ENCODE measurements around the gene ANO2.

Gene ANO2

GRCh38 chr12:5945071-5946008 lies at the start of gene ANO2:
Gene ANO2, minus strand, starts transcription at chr12:5945259. Its CDS starts 42 bp downstream, at chr12:5945217.
- DNase-seq, result no peak

DNA sequence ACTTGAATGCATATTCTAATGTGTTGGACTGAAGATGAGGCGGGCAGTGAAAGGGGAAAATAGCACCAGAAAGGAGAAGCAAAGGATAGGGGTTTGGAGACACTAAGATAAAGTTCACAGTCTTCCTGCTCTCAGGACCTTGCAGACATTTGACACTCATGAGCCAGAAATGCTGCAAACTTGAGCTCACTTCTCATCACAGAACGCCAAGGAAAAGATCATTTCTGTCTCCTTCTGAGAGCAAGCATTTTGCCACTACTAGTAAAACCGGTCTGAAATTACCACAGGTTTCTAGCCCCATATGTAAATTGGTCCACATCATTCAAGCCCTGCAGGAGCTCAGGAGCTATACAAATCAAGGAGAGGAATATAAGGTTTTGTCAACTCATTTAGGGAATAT lies 44.6 kb upstream of the ANO2 start:
- DNase-seq, result no peak

- peak; percentile 27 to 67 (median 52) for DNase-seq
Measured at GRCh38 chr12:5988659-5989116, 43.6 kb upstream of the ANO2 start.

DNA sequence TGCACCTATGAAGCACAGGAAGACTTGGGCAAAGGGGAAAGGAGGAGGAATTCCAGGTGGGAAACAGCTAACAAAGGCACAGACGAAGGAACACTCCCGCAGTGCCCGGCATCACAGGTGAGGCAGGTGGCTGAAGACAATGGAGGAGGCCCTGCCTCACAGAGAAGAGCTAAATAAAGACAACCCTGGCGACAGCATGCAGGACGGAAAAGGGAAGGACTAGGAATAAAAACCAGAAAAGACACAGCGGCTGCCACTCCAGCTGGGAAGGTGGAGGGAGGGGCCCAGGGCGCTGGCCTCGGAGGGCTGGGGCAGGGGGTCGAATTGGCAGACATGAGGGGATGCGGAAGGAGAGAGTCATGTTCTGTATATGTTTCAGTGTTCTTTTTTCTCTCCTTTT lies 43.0 kb upstream of the ANO2 start:
- no peak for DNase-seq

- no peak for DNase-seq
Measured at GRCh38 chr12:5987573-5987972, 42.5 kb upstream of the ANO2 start.

DNA sequence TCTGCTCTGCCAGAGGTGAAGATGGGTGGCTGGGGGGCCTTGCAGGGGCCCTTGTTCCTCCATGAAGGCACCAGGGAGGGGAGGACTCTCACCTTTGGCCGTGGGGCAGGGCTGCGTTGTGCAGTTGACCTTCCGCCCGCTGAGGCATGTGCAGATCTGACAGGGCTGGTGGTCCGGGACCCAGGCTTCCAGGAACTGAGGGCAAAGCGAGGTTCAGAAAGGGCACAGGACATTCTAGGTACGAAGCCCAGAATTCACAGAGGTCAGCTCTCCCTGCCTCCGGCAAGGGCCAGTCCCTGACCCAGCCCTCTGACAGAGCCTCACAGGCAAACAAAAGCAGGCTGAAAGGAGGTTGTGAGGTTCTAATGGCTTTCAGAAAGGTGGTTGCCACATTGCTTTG lies 40.4 kb upstream of the ANO2 start:
- DNase-seq, result no peak

DNA sequence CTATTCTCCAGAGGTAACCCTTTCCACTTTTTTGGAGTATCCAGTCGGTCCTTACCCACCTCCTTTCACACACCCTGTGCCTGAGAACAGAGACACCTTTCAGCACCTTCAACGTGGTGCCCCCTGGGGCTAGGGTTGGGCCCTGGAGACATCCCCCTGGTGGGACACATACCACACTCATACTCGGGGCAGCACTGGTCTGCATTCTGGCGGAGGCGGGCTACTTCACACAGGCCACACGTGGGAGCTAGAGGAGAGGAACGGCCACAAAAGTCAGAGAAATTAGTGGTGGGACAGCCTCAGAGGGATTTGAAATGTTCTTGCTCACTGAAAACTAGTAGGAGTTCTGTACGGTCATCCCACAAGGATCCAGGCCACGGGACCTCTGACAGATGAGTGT lies 39.8 kb upstream of the ANO2 start:
- no peak for DNase-seq

DNA sequence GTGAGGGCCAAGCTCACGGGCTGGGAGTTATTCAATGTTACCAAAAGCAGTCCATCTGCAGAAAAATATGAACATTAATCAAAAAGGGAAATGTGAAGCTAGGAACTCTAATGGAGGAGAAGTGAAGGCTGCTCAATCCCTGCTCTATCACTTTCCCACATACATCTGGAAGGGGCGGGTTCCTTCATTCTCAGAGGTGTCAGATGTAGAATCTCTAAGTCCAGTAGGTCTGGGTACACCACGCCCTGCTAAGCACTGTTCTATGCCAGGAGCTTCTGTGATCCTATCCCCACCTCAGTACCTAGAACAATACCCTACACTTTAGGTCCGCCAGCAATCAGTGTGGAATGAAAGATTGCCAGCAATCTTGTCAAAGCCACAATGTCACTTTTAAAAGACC lies 37.0 kb upstream of the ANO2 start:
- DNase-seq, result no peak

- no peak for DNase-seq
Measured at GRCh38 chr12:5977556-5977955, 32.5 kb upstream of the ANO2 start.

- no peak for DNase-seq
Measured at GRCh38 chr12:5976711-5977110, 31.7 kb upstream of the ANO2 start.

- DNase-seq, result no peak
Measured at GRCh38 chr12:5976196-5976595, 31.1 kb upstream of the ANO2 start.

- DNase-seq, result no peak
Measured at GRCh38 chr12:5973461-5974115, 28.5 kb upstream of the ANO2 start.

DNA sequence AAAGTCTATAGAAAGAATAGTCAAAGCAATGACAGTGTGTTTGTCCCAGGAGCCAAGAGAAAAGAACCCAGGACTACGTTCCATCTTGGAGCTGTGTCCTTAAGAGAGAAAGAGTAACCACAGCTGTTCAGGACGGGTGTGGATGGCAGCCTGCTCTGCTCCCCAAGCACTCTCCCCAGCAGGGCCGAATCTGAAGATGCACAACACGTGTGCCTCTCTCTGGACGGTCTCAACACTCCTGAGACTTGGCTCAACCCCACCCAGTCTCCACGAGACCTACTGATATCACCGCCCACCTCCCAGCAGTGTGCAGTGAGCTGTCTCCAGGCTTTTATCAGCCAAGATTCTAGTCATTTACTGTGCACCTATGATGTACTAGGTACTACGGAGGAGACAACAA lies 27.3 kb upstream of the ANO2 start:
- no peak for DNase-seq

DNA sequence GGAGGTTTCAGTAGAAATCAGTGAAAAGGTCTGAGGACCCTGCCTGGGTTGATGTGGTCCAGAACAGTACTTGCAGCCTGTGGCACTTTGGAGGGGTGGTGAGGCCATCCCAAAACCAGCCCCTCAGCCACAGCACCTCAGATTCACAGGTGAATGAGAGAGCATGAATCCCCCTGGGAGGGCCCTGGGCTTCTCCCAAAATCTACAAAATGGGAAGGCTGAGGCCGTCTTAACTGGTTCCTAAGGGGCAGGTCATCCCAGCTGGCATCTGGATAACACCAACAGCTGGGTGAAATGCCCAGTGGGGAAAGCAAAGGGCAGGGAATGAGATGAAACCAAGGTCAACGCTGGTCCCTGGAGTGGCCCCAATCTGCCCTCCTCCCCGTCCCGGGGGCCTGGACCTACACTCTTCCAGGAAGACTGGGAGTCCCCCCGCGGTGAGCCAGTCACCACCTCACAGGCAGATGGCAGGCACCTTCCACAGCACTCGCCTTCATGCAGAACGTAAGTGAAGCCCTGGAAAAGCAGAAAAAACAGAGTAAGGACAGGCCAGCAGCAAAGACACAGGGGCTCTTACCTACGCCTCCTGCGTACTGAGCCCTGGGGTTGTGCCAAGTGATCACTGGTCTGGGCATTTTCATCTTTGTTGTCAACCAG lies 26.3 kb upstream of the ANO2 start:
- no peak for DNase-seq

GRCh38 chr12:5969974-5970690 lies 25.1 kb upstream of the ANO2 start:
- no peak for DNase-seq

GRCh38 chr12:5969156-5969973 lies 24.3 kb upstream of the ANO2 start:
- no peak for DNase-seq

DNA sequence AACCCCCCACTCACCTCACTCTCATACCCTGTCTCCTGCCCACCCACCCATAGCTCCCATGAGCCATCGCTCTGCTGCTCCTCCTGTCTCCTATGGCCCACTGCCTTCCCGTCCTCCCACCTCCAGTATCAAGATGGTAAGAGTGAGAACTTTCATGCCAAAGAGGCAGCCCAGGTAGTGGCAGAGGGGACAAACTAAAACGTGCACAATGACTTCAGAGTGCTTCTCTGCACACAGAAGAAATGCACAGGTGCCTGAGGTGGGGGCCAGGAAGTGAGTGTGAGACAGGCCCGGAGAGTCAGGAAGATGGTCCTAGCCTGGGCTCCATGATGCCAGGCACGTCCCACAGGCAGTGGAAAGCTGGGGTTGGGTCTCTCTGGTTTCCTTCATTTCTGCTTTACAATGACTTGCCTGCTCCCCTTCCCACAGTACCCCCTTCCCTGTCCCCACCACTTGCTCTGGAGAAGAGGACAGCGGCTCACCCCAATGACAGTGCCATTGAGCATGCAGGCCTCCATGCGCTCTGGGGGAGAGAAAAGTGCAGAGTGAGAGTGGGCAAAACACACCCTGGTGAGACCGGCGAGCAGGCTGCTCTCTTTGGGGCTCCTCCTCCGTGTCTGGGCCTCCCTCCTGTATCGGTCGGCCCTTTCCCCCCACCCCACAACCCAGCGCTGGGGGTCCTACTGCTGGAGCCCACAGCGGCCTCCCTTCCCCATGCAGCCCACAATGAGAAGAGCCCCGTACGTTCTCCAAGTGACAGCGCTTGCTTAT lies 22.8 kb upstream of the ANO2 start:
- DNase-seq, result no peak

GRCh38 chr12:5966486-5967095 lies 21.5 kb upstream of the ANO2 start:
- DNase-seq, result no peak

GRCh38 chr12:5965950-5966383 lies 20.9 kb upstream of the ANO2 start:
- DNase-seq, result peak in 2 of 4 experiments; percentile 11 to 16

Measured in activated naive CD4-positive, alpha-beta T cell (primary cell).